Measurements from ENCODE around the gene TUBB4A.

The TUBB4A gene

DNA sequence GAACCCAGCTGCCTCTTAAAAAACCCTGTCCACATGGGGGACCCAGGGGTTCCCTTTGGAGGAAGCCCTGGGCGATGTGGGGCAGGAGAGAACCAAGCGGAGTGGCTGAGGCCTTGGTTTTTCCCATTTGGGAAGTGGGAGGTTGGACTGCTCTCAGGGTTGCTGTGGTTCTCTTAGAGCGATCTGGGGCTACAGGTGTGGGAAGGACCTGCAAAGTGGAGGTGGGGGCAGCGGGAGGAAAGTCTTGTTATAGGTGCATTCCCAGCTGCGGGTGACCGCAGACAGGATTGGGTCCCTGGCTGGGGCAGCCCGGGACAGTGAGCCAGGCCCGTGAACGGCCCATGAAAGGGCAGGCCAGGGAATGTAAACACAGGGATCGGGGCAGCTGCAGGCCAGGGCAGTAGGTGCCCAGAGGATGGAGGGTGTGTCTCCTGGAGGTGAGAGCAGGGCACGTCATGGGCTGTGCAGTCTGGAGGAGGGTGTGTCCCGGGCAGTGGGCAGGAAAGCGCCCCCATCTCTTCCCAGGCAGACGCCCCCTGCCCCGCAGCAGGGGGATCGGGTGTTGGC, 43.3 kb downstream of the TUBB4A start:
- DNase-seq (ENCODE audit: low read depth): no peak
- TF ChIP-seq, protein P1, sequence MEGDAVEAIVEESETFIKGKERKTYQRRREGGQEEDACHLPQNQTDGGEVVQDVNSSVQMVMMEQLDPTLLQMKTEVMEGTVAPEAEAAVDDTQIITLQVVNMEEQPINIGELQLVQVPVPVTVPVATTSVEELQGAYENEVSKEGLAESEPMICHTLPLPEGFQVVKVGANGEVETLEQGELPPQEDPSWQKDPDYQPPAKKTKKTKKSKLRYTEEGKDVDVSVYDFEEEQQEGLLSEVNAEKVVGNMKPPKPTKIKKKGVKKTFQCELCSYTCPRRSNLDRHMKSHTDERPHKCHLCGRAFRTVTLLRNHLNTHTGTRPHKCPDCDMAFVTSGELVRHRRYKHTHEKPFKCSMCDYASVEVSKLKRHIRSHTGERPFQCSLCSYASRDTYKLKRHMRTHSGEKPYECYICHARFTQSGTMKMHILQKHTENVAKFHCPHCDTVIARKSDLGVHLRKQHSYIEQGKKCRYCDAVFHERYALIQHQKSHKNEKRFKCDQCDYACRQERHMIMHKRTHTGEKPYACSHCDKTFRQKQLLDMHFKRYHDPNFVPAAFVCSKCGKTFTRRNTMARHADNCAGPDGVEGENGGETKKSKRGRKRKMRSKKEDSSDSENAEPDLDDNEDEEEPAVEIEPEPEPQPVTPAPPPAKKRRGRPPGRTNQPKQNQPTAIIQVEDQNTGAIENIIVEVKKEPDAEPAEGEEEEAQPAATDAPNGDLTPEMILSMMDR (IDR thresholded peaks at IDR 0.05; ENCODE audit: low read depth, low read length, missing control alignments): no peak
- H3K4me3 ChIP-seq (ENCODE audit: low read depth, low read length): peak overlapping the region; percentile 95

DNA sequence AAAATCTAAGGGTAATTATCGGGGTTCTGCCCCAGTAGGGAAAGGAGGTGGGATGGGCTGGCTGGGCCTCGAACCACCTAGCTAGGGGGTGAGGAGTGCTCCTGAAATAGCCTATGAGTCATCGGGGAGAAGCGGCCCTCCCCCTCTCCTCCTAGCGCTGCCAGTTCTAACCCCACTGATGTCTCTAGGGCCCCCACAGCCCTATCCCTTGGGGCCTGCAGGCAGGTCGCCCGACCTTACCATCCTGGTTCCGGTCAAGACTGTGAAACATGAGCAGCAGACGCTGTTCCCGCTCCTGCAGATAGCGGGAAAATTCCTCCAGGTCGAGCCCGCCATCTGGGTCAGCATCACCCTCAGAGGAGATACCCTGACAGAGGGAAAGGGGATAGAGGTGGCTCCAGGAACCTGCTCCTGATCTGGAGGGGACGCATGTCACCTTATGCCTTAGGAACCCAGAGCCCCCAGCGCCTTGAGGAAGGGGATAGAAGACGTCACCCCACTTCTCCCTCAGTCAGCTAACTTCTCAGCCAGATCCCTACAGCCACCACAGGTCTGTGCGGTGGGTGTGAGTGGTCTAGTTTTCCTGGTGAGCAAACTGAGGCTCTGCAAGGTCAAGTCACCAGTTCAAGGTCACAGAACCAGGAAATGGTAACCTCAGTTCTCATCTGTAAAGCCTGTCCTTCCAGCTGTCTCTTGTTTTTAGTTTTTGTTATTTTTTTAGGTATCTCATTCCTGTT, 44.0 kb downstream of the TUBB4A start:
- TF ChIP-seq, protein P1 (IDR thresholded peaks at IDR 0.05; ENCODE audit: low read depth, low read length, missing control alignments): no peak
- no peak for DNase-seq (ENCODE audit: low read depth)
- peak overlapping the region; percentile 95 for H3K4me3 ChIP-seq (ENCODE audit: low read depth, low read length)

DNA sequence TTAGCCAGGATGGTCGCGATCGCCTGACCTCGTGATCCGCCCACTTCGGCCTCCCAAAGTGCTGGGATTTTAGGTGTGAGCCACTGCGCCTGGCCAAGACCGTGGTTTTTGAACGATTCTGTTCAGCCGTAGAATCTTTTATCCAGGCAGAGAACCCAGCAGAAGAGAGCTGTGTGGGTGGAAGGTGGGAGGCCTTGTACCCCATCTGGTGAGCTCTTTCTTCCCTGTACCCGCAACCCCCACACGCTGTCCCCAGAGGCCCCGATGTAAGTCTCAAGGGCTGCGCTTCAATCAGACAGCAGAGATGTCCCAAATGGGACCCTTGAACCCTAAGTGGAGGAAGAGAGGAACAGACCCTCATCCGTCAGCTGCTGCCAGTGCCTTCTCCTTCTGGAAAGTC, 46.2 kb downstream of the TUBB4A start:
- TF ChIP-seq, protein P1 (IDR thresholded peaks at IDR 0.05; ENCODE audit: low read depth, low read length, missing control alignments): no peak
- no peak for DNase-seq (ENCODE audit: low read depth)
- no peak overlapping the region for H3K4me3 ChIP-seq (ENCODE audit: low read depth, low read length)

DNA sequence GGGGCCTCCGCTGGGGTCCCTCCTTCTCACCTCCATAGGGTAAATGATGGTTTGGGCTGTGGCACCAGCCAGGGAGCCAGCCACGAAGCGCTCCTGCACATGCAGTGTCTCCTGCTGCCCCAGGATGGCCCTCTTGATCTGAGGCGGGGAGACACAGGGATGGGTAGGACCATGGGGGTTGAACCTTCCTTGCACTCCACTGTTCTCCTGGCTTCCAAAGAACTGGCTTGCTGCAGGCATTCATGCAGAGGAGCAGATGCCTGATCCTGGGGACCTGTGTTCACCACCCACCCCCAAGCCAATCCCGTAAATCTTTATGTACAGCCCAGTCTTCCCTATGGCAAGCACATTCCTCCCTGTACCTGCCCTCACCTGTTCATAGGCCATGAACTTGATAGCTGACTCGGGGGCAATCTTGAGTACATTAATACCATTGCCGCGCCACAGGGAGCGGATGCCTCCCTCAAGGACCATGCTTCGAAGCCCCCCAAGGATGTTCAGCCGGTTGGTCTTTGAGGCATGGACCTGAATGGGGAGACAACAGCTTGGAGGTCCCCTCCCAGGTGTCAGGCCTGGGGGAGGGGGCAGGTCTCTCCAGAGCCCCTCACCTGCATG, 48.1 kb downstream of the TUBB4A start:
- no peak overlapping the region for H3K4me3 ChIP-seq (ENCODE audit: low read depth, low read length)
- DNase-seq (ENCODE audit: low read depth): no peak
- TF ChIP-seq, protein P1 (IDR thresholded peaks at IDR 0.05; ENCODE audit: low read depth, low read length, missing control alignments): no peak

DNA sequence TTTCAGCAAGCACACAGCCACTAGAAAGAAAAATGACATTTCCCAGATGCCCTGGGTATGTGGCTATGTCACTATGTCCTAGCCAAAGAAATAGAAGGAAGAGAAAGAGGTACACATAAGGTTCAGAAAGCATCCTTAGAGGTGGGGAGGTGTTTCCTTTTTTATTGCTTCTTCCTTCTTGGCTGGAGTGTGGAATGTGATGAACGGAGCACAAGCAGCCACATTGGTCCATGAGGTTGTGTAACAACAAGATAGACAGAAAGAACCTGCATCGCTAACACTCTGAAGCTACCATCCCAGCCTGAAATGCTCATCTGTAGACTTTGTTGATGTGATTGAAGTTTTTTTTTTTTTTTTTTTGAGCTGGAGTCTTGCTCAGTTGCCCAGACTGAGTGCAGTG, 49.2 kb downstream of the TUBB4A start:
- DNase-seq (ENCODE audit: low read depth): no peak
- TF ChIP-seq, protein P1 (IDR thresholded peaks at IDR 0.05; ENCODE audit: low read depth, low read length, missing control alignments): no peak
- H3K4me3 ChIP-seq (ENCODE audit: low read depth, low read length): no peak overlapping the region

DNA sequence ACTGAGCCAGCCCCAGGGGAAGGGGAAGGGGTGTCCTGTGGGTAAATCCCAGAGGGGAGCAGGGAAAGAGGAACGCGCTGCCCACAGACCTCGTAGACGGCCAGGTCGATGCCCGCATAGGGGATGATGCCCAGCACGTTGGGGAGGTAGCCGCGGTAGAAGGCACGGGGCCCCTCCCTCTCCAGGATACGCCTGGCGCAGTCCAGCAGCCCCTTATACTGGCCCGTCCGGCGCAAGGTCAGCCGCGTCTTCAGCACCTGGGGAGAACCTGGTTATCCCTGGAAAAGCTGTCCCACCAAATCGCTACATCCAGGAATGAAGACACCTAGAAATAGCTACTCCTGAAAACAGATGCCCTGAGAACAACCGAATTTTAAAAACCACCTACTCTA, 49.9 kb downstream of the TUBB4A start:
- TF ChIP-seq, protein P1 (IDR thresholded peaks at IDR 0.05; ENCODE audit: low read depth, low read length, missing control alignments): no peak
- DNase-seq (ENCODE audit: low read depth): no peak
- no peak overlapping the region for H3K4me3 ChIP-seq (ENCODE audit: low read depth, low read length)

All from GM12864 (cell line).